DOHH2 (cell line): ENCODE measurements around the gene RASL10A.

Source experiments
- H3F3A ChIP-seq: fragments of 200-600 bp; sonication (generic), shearing (Covaris generic); 2 replicates; pipeline ENCODE4 v1.6.0; 2016; ENCODE audit warnings: antibody characterized with exemption, mild to moderate bottlenecking; ENCODE audit not compliant: control insufficient read depth, insufficient read depth
- H3K27ac ChIP-seq: fragments of 200-600 bp; sonication (generic); 2 replicates; pipeline ENCODE4 v1.5.1; 2014; ENCODE audit warnings: low read depth, mild to moderate bottlenecking, low read length, moderate library complexity
- H3K27me3 ChIP-seq: fragments of 200-600 bp; sonication (generic); 2 replicates; pipeline ENCODE4 v1.6.1; 2014; ENCODE audit warnings: mild to moderate bottlenecking, low read length, mixed read lengths; ENCODE audit not compliant: control insufficient read depth
- H3K36me3 ChIP-seq: fragments of 200-600 bp; sonication (generic); 2 replicates; pipeline ENCODE4 v1.6.1; 2014; ENCODE audit warnings: mild to moderate bottlenecking, low read length, moderate library complexity, mixed read lengths; ENCODE audit not compliant: control insufficient read depth
- H3K4me1 ChIP-seq: fragments of 200-600 bp; sonication (generic); 2 replicates; pipeline ENCODE4 v1.6.1; 2014; ENCODE audit warnings: mild to moderate bottlenecking, low read length, mixed read lengths; ENCODE audit not compliant: control insufficient read depth
- H3K4me2 ChIP-seq: fragments of 200-600 bp; sonication (generic); 2 replicates; pipeline ENCODE4 v1.6.0; 2014; ENCODE audit warnings: mild to moderate bottlenecking, low read length, moderate library complexity
- H3K4me3 ChIP-seq: fragments of 200-600 bp; sonication (generic); 2 replicates; pipeline ENCODE4 v1.5.1; 2014; ENCODE audit warnings: mild to moderate bottlenecking, low read length, mixed read lengths
- H3K79me2 ChIP-seq: fragments of 200-600 bp; sonication (generic); 2 replicates; pipeline ENCODE4 v1.6.1; 2014; ENCODE audit warnings: mild to moderate bottlenecking, low read length, mixed read lengths; ENCODE audit not compliant: control insufficient read depth
- H3K9me2 ChIP-seq: fragments of 200-600 bp; sonication (generic); replicated peaks from 2 replicates; pipeline ENCODE4 v1.6.1; 2014; ENCODE audit warnings: mild to moderate bottlenecking, low read length, mixed read lengths; ENCODE audit not compliant: control insufficient read depth
- H3K9me3 ChIP-seq: fragments of 200-600 bp; sonication (generic); 2 replicates; pipeline ENCODE4 v1.6.1; 2014; ENCODE audit warnings: antibody characterized with exemption, low read length, mixed read lengths; ENCODE audit not compliant: control insufficient read depth, insufficient read depth
- H4K20me1 ChIP-seq: fragments of 200-600 bp; sonication (generic); 2 replicates; pipeline ENCODE4 v1.6.0; 2014; ENCODE audit warnings: low read depth, mild to moderate bottlenecking, antibody characterized with exemption, low read length, moderate library complexity; ENCODE audit not compliant: control insufficient read depth, insufficient read depth
- EZH2phosphoT487 ChIP-seq: fragments of 200-600 bp; sonication (generic); IDR thresholded peaks from 2 replicates; pipeline ENCODE4 v1.6.1; 2017; ENCODE audit warnings: borderline replicate concordance, mild to moderate bottlenecking, antibody characterized with exemption, low read length, moderate library complexity, mixed read lengths
- TF ChIP-seq, protein P1 (sequence below): fragments of 200-600 bp; sonication (generic); IDR thresholded peaks from one replicate; pipeline ENCODE4 v1.5.1; 2014; ENCODE audit warnings: antibody characterized with exemption, mild to moderate bottlenecking, low read depth, low read length; ENCODE audit not compliant: poor library complexity, severe bottlenecking

RASL10A gene

DNA sequence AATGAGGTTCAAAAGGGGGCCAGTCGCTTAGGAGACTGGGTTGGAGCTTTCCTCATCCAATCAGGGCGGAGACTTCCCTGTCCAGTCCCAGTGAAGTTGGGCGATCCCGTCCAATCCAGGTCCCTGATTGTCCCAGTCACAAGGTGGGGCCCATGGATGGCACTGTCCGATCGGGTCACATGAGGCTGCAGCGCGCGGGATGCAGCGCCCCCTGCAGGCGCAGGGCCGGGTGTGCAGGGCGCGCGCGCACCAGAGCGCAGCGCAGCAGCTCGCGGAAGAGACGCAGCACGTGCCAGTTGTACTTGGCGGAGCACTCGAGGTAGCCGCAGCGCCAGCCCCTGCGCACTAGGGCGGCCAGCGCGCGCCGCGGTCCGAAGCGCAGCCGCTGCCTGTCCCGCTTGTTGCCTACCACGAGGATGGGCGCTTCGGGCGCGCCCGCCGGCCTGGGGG, 2.3 kb downstream of the RASL10A start:
- H3K4me2 ChIP-seq, result no peak overlapping the region
- no peaks in the 10 kb centered on the region for H3K79me2 ChIP-seq
- no peak for TF ChIP-seq EZH2phosphoT487
- TF ChIP-seq, protein P1, sequence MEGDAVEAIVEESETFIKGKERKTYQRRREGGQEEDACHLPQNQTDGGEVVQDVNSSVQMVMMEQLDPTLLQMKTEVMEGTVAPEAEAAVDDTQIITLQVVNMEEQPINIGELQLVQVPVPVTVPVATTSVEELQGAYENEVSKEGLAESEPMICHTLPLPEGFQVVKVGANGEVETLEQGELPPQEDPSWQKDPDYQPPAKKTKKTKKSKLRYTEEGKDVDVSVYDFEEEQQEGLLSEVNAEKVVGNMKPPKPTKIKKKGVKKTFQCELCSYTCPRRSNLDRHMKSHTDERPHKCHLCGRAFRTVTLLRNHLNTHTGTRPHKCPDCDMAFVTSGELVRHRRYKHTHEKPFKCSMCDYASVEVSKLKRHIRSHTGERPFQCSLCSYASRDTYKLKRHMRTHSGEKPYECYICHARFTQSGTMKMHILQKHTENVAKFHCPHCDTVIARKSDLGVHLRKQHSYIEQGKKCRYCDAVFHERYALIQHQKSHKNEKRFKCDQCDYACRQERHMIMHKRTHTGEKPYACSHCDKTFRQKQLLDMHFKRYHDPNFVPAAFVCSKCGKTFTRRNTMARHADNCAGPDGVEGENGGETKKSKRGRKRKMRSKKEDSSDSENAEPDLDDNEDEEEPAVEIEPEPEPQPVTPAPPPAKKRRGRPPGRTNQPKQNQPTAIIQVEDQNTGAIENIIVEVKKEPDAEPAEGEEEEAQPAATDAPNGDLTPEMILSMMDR, result peak; percentile 63
- H3K9me3 ChIP-seq, result no peaks in the 10 kb centered on the region
- H3K4me1 ChIP-seq, result 0 out of 2 replicates have a peak, but pooled peaks cover 2% of the 10 kb centered on the region
- H3K4me3 ChIP-seq, result no peak overlapping the region
- H4K20me1 ChIP-seq, result no peaks in the 10 kb centered on the region
- H3K9me2 ChIP-seq, result no peaks in the 10 kb centered on the region
- 0 out of 2 replicates have a peak, but pooled peaks cover 4% of the 10 kb centered on the region for H3F3A ChIP-seq
- H3K27me3 ChIP-seq, result peaks cover 16% of the 10 kb centered on the region
- H3K27ac ChIP-seq, result no peak overlapping the region
- H3K36me3 ChIP-seq, result no peaks in the 10 kb centered on the region

DNA sequence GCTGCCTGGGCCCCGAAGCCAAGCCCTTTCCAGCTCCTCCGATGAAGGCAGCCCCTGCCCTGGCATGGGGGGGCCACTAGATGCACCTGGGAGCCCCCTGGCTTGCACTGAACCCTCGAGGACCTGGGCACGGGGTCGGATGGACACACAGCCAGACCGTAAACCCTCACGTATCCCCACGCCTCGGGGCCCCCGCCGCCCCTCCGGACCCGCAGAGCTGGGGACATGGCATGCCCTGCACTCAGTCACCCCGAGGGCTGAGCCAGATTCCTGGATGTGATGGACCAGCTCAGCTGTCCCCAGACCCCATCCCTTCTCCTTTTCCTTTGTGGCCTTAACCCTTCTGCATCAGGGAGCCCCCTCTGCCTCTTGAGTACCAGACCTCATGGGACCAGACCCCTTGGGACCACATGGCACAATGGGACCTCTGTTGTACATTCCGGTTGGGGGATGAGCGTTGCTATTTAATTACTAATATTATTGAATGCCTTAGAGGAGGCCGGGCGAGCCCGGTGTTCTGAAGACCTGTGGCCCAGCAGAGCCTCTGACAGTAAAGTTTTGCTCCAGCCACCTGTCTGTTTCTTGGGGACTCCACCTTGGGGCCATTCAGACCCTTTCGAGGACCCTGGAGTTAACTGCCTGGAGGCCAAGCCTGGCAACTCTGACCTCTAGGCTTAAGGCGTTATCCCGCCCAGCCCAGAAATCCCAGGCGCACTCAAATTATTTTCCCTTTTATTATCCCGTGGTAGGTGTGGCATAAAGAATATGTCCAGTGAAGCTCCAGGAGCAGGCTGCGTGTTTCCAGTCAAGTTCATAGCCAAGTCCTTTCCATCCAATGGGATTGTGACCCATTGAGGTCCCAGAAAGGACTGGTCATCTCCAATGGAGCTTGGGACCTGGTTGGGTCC, 3.0 kb downstream of the RASL10A start:
- Histone ChIP-seq H3K27me3 (peaks cover 16% of the 10 kb centered on the region), H3K4me3 (no peak overlapping the region), H4K20me1 (peaks cover 3% of the 10 kb centered on the region; the same call in 1 of the 2 replicates), H3K27ac (no peak overlapping the region), H3K9me3 (no peaks in the 10 kb centered on the region), H3K4me1 (0 out of 2 replicates have a peak, but pooled peaks cover 2% of the 10 kb centered on the region), H3K36me3 (no peaks in the 10 kb centered on the region), H3K9me2 (no peaks in the 10 kb centered on the region), H3K79me2 (no peaks in the 10 kb centered on the region), H3F3A (0 out of 2 replicates have a peak, but pooled peaks cover 4% of the 10 kb centered on the region), H3K4me2 (no peak overlapping the region)
- TF ChIP-seq, protein P1, result no peak
- no peak for TF ChIP-seq EZH2phosphoT487

DNA sequence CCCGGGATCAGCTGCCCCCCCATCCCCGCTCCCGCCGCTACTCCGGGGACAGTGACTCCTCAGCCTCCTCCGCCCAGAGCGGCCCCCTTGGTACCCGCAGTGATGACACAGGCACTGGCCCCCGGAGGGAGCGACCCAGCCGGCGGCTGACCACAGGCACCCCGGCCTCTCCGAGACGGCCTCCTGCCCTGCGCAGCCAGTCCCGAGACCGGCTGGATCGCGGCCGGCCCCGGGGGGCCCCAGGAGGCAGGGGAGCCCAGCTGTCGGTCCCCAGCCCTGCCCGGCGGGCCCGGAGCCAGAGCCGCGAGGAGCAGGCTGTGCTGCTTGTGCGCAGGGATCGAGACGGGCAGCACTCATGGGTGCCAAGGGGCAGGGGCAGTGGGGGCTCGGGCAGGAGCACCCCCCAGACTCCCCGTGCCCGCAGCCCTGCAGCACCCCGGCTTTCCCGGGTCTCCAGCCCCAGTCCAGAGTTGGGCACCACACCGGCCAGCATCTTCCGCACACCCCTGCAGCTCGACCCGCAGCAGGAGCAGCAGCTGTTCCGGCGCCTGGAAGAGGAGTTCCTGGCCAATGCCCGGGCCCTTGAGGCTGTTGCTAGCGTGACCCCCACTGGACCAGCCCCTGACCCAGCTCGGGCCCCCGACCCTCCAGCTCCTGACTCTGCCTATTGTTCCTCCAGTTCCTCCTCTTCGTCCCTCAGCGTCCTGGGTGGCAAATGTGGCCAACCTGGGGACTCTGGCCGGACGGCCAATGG, 3.9 kb downstream of the RASL10A start:
- Histone ChIP-seq H3K9me3 (no peaks in the 10 kb centered on the region), H3K4me2 (no peak overlapping the region), H3K4me3 (no peak overlapping the region), H4K20me1 (peaks cover 3% of the 10 kb centered on the region; the same call in 1 of the 2 replicates), H3K27me3 (peaks cover 17% of the 10 kb centered on the region), H3F3A (0 out of 2 replicates have a peak, but pooled peaks cover 4% of the 10 kb centered on the region), H3K79me2 (no peaks in the 10 kb centered on the region), H3K27ac (no peak overlapping the region), H3K4me1 (peaks cover 4% of the 10 kb centered on the region), H3K9me2 (no peaks in the 10 kb centered on the region), H3K36me3 (no peaks in the 10 kb centered on the region)
- no peak for TF ChIP-seq EZH2phosphoT487
- TF ChIP-seq, protein P1, result no peak
